Erythroblast (primary cell): ENCODE measurements around the gene FBXO42.

Source experiments
- GATA1 ChIP-seq: IDR thresholded peaks from 2 replicates; pipeline ENCODE4 v1.6.1; 2011; ENCODE audit warnings: low read depth, mild to moderate bottlenecking, control low read depth, low read length, moderate library complexity
- POLR2A ChIP-seq: IDR thresholded peaks from 2 replicates; pipeline ENCODE4 v1.6.1; 2011; ENCODE audit warnings: mild to moderate bottlenecking, low read length

DNA sequence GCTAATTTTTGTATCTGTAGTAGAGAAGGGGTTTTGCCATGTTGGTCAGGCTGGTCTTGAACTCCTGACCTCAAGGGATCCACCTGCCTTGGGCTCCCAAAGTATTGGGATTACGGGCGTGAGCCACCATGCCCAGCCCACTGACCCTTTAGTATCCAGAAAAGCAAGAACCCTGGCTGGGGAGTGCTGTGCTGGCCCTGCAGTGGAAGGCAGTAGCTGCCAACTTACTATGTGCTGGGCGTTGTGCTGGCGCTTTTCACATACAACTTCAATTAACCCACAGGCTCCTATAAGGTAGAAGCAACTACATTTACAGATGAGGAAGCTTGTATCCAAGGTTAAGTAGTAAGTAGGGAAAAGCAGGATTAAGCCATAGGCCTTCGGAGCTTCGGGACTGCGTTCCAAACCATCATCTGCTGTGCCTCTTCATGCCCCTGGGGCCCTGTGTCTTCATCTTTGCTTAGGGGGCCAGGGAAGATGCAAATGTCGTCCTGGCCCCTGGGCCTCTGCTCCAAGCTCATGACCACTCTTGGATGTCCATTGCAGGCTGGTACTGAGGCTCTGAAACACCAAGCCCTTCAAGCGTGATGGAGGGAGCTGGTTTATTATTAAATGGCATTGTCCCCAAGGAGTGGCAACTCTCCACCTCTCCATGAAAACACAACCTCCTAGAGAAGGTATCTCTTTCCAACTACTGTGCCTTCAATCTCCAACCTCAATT, 106.6 kb downstream of the FBXO42 start:
- TF ChIP-seq POLR2A (no peak), GATA1 (no peak)
